ENCODE results near the gene PROM2.
"Not testable (repeated sequence)": the region's sequence is repeated elsewhere in the genome, so short reads cannot be mapped to it uniquely, and the experiment has no call there.

PROM2 gene

GRCh38 chr2:95268211-95269035 lies 5.8 kb upstream of the PROM2 start:
- in situ Hi-C loops (cut with MboI; ENCODE audit: low sequenced_read_pairs): no loop called here

- in situ Hi-C loops (cut with MboI; ENCODE audit: low sequenced_read_pairs): no loop called here
Measured at GRCh38 chr2:95269036-95269680, 5.1 kb upstream of the PROM2 start.

- in situ Hi-C loops (cut with MboI; ENCODE audit: low sequenced_read_pairs): not testable (repeated sequence)
Measured at GRCh38 chr2:95269745-95270144, 4.5 kb upstream of the PROM2 start.

- in situ Hi-C loops (cut with MboI; ENCODE audit: low sequenced_read_pairs): no loop called here
Measured at GRCh38 chr2:95270541-95271081, 3.6 kb upstream of the PROM2 start.

GRCh38 chr2:95271381-95271971 lies 2.8 kb upstream of the PROM2 start:
- in situ Hi-C loops (cut with MboI; ENCODE audit: low sequenced_read_pairs): no loop called here

GRCh38 chr2:95272299-95272751 lies 1.9 kb upstream of the PROM2 start:
- in situ Hi-C loops (cut with MboI; ENCODE audit: low sequenced_read_pairs): no loop called here

- in situ Hi-C loops (cut with MboI; ENCODE audit: low sequenced_read_pairs): no loop called here
Measured at GRCh38 chr2:95272781-95273180, 1.5 kb upstream of the PROM2 start.

GRCh38 chr2:95273566-95274290 lies 521 bp upstream of the PROM2 start:
- in situ Hi-C loops (cut with MboI; ENCODE audit: low sequenced_read_pairs): no loop called here

- in situ Hi-C loops (cut with MboI; ENCODE audit: low sequenced_read_pairs): no loop called here
Measured at GRCh38 chr2:95275151-95275515, 884 bp downstream of the PROM2 start.

GRCh38 chr2:95275601-95276243 lies 1.5 kb downstream of the PROM2 start:
- in situ Hi-C loops (cut with MboI; ENCODE audit: low sequenced_read_pairs): no loop called here

- in situ Hi-C loops (cut with MboI; ENCODE audit: low sequenced_read_pairs): no loop called here
Measured at GRCh38 chr2:95276244-95276887, 2.1 kb downstream of the PROM2 start.

GRCh38 chr2:95276888-95277245 lies 2.6 kb downstream of the PROM2 start:
- in situ Hi-C loops (cut with MboI; ENCODE audit: low sequenced_read_pairs): no loop called here

- in situ Hi-C loops (cut with MboI; ENCODE audit: low sequenced_read_pairs): no loop called here
Measured at GRCh38 chr2:95277246-95277906, 3.1 kb downstream of the PROM2 start.

- in situ Hi-C loops (cut with MboI; ENCODE audit: low sequenced_read_pairs): no loop called here
Measured at GRCh38 chr2:95278051-95278471, 3.8 kb downstream of the PROM2 start.

GRCh38 chr2:95278637-95279225 lies 4.5 kb downstream of the PROM2 start:
- in situ Hi-C loops (cut with MboI; ENCODE audit: low sequenced_read_pairs): no loop called here

- in situ Hi-C loops (cut with MboI; ENCODE audit: low sequenced_read_pairs): no loop called here
Measured at GRCh38 chr2:95279435-95280035, 5.3 kb downstream of the PROM2 start.

- in situ Hi-C loops (cut with MboI; ENCODE audit: low sequenced_read_pairs): no loop called here
Measured at GRCh38 chr2:95281071-95281470, 6.8 kb downstream of the PROM2 start.

GRCh38 chr2:95281786-95282185 lies 7.5 kb downstream of the PROM2 start:
- in situ Hi-C loops (cut with MboI; ENCODE audit: low sequenced_read_pairs): no loop called here

- in situ Hi-C loops (cut with MboI; ENCODE audit: low sequenced_read_pairs): no loop called here
Measured at GRCh38 chr2:95282458-95282857, 8.2 kb downstream of the PROM2 start.

Measured in HL-60/S4 treated with retinoic acid at 250 ng/mL for 4 days and 3 days (cell line).